H1 (cell line): ENCODE data around the gene BTF3L4. TPM values are rescaled to one million over a fixed set of nuclear protein-coding genes. Genes with fewer than 3 reads are reported as not detected.

Experiments used
- ATF2 ChIP-seq: IDR thresholded peaks from 2 replicates; pipeline ENCODE4 v1.6.1; 2012; ENCODE audit warnings: low read length, inconsistent platforms
- ATF3 ChIP-seq: IDR thresholded peaks from 2 replicates; pipeline ENCODE4 v1.6.1; 2011; ENCODE audit warnings: low read depth, mild to moderate bottlenecking, low read length; ENCODE audit not compliant: insufficient read depth
- CBX8 ChIP-seq: fragments of 300-800, 300-1000 bp; sonication (generic); IDR thresholded peaks from 2 replicates; pipeline ENCODE4 v1.7.1; 2016; ENCODE audit warnings: low read depth, low read length, borderline replicate concordance
- EZH2 ChIP-seq: fragments of 200-600 bp; sonication (generic); IDR thresholded peaks from 2 replicates; pipeline ENCODE4 v1.7.1; 2012; ENCODE audit warnings: low read depth, mild to moderate bottlenecking, moderate library complexity, low read length, inconsistent platforms; ENCODE audit not compliant: severe bottlenecking
- FOSL1 ChIP-seq: IDR thresholded peaks from 2 replicates; pipeline ENCODE4 v1.6.1; 2011; ENCODE audit warnings: mild to moderate bottlenecking, low read depth, low read length, moderate library complexity; ENCODE audit not compliant: insufficient read depth
- GTF2F1 ChIP-seq: IDR thresholded peaks from 2 replicates; pipeline ENCODE4 v1.6.1; 2012; ENCODE audit warnings: low read depth, low read length, improper control_type of control experiment, borderline replicate concordance
- SIX5 ChIP-seq: IDR thresholded peaks from 2 replicates; pipeline ENCODE4 v1.6.1; 2011; ENCODE audit warnings: mild to moderate bottlenecking, low read depth, low read length
- polyA plus RNA-seq, 7 experiments: library from polyadenylated mRNA; depleted of rRNA in 3 of 7; stranded (reverse) in 5 of 7; unstranded in 2 of 7; fragments of >200 nt in 5 of 7; fragments of 200-250 nt in 2 of 7; gene quantifications; 1 replicate in 5 of 7; 2 replicates in 1 of 7; 4 replicates in 1 of 7; pipeline versions ENCODE4 v1.2.1 to v1.2.3, GENCODE V29; 2011 to 2013; ENCODE audit warnings: missing spikeins in 2 of 7, mixed read lengths in 2 of 7
- total RNA-seq: library from RNA; stranded (reverse); fragmentation: NEBNext Ultra II Directional; extraction: Animal tissue kit (Norgen Biotek cat#: 25700); gene quantifications from 2 replicates; pipeline ENCODE4 v1.2.1, GENCODE V29; 2021
- TF ChIP-seq, protein P1 (sequence below): fragments of 300-600 bp; sonication (generic); IDR thresholded peaks from 2 replicates; pipeline ENCODE4 v1.7.1; 2012; ENCODE audit warnings: low read length, moderate library complexity, mild to moderate bottlenecking, inconsistent platforms; ENCODE audit not compliant: insufficient replicate concordance

The BTF3L4 gene
- total and polyA plus RNA-seq, 2 of the 8 experiments (the other 6 are each of a cell fraction or from before 2014, with no cell fraction given): 76.1 to 98.3 TPM

DNA sequence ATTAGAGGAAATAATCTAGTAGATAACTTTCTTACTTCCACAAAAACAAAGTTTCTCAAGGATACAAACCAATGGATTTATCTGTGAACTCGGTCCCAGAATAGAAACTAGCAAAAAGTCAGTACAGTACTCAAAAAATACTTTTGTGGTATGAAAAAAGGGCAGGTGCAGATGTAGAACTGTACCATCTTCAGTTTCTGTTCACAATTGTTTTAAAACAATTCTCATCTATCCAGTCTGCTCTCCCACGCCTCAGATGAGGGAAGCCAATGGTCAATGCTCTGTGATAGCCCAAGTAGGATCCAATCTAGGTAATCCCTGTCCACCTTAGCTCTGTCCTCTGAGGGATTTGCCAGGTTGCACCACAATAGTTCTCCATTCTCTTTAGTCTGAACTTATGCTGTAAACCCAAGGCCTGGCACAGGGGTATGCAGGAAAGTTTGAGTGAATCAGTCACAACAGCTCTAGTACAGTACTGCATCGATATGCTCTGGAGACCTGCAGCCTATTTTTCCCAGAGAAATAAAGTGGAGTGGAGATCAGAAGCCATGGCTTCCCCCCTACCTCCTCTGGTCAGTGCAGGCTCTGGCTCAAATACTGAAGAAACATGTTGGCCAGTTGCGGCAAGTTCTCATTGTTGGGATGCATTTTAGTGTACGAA is 23.8 kb upstream of the BTF3L4 start (continued):
- TF ChIP-seq, protein P1, sequence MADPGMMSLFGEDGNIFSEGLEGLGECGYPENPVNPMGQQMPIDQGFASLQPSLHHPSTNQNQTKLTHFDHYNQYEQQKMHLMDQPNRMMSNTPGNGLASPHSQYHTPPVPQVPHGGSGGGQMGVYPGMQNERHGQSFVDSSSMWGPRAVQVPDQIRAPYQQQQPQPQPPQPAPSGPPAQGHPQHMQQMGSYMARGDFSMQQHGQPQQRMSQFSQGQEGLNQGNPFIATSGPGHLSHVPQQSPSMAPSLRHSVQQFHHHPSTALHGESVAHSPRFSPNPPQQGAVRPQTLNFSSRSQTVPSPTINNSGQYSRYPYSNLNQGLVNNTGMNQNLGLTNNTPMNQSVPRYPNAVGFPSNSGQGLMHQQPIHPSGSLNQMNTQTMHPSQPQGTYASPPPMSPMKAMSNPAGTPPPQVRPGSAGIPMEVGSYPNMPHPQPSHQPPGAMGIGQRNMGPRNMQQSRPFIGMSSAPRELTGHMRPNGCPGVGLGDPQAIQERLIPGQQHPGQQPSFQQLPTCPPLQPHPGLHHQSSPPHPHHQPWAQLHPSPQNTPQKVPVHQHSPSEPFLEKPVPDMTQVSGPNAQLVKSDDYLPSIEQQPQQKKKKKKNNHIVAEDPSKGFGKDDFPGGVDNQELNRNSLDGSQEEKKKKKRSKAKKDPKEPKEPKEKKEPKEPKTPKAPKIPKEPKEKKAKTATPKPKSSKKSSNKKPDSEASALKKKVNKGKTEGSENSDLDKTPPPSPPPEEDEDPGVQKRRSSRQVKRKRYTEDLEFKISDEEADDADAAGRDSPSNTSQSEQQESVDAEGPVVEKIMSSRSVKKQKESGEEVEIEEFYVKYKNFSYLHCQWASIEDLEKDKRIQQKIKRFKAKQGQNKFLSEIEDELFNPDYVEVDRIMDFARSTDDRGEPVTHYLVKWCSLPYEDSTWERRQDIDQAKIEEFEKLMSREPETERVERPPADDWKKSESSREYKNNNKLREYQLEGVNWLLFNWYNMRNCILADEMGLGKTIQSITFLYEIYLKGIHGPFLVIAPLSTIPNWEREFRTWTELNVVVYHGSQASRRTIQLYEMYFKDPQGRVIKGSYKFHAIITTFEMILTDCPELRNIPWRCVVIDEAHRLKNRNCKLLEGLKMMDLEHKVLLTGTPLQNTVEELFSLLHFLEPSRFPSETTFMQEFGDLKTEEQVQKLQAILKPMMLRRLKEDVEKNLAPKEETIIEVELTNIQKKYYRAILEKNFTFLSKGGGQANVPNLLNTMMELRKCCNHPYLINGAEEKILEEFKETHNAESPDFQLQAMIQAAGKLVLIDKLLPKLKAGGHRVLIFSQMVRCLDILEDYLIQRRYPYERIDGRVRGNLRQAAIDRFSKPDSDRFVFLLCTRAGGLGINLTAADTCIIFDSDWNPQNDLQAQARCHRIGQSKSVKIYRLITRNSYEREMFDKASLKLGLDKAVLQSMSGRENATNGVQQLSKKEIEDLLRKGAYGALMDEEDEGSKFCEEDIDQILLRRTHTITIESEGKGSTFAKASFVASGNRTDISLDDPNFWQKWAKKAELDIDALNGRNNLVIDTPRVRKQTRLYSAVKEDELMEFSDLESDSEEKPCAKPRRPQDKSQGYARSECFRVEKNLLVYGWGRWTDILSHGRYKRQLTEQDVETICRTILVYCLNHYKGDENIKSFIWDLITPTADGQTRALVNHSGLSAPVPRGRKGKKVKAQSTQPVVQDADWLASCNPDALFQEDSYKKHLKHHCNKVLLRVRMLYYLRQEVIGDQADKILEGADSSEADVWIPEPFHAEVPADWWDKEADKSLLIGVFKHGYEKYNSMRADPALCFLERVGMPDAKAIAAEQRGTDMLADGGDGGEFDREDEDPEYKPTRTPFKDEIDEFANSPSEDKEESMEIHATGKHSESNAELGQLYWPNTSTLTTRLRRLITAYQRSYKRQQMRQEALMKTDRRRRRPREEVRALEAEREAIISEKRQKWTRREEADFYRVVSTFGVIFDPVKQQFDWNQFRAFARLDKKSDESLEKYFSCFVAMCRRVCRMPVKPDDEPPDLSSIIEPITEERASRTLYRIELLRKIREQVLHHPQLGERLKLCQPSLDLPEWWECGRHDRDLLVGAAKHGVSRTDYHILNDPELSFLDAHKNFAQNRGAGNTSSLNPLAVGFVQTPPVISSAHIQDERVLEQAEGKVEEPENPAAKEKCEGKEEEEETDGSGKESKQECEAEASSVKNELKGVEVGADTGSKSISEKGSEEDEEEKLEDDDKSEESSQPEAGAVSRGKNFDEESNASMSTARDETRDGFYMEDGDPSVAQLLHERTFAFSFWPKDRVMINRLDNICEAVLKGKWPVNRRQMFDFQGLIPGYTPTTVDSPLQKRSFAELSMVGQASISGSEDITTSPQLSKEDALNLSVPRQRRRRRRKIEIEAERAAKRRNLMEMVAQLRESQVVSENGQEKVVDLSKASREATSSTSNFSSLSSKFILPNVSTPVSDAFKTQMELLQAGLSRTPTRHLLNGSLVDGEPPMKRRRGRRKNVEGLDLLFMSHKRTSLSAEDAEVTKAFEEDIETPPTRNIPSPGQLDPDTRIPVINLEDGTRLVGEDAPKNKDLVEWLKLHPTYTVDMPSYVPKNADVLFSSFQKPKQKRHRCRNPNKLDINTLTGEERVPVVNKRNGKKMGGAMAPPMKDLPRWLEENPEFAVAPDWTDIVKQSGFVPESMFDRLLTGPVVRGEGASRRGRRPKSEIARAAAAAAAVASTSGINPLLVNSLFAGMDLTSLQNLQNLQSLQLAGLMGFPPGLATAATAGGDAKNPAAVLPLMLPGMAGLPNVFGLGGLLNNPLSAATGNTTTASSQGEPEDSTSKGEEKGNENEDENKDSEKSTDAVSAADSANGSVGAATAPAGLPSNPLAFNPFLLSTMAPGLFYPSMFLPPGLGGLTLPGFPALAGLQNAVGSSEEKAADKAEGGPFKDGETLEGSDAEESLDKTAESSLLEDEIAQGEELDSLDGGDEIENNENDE: no peak
- TF ChIP-seq SIX5: no peak
- TF ChIP-seq ATF3: no peak
- no peak for TF ChIP-seq GTF2F1
- TF ChIP-seq ATF2: no peak
- no peak for TF ChIP-seq CBX8
- TF ChIP-seq FOSL1: no peak
- no peak for TF ChIP-seq EZH2
